ENCODE results near the gene SULT6B1.
"Not testable (repeated sequence)": the region's sequence is repeated elsewhere in the genome, so short reads cannot be mapped to it uniquely, and the experiment has no call there.

SULT6B1 gene, protein sequence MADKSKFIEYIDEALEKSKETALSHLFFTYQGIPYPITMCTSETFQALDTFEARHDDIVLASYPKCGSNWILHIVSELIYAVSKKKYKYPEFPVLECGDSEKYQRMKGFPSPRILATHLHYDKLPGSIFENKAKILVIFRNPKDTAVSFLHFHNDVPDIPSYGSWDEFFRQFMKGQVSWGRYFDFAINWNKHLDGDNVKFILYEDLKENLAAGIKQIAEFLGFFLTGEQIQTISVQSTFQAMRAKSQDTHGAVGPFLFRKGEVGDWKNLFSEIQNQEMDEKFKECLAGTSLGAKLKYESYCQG

DNA sequence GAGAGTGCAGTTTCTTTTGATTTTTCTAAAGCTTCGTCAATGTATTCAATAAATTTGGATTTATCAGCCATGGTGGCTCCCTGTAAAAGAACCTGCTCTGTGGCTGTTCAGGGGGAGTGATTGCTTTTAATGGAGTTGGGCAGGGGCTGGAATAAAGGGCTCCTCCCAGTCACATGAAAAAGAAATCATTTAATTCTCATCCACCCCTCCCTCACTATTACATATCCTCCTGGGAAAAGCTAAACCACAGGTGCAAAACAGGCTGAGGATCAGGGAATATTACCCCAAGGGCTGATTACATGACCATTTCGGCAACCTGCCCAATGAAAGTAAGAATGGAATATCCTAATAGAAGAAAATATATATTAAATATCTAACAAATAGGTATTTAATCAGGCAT lies at the start of gene SULT6B1:
SULT6B1 (minus strand) TSS at position 101 of the 400 bp plus-strand sequence; CDS start at position 71, 30 bp downstream.
- DNase-seq (ENCODE audit: low spot score) = no peak

DNA sequence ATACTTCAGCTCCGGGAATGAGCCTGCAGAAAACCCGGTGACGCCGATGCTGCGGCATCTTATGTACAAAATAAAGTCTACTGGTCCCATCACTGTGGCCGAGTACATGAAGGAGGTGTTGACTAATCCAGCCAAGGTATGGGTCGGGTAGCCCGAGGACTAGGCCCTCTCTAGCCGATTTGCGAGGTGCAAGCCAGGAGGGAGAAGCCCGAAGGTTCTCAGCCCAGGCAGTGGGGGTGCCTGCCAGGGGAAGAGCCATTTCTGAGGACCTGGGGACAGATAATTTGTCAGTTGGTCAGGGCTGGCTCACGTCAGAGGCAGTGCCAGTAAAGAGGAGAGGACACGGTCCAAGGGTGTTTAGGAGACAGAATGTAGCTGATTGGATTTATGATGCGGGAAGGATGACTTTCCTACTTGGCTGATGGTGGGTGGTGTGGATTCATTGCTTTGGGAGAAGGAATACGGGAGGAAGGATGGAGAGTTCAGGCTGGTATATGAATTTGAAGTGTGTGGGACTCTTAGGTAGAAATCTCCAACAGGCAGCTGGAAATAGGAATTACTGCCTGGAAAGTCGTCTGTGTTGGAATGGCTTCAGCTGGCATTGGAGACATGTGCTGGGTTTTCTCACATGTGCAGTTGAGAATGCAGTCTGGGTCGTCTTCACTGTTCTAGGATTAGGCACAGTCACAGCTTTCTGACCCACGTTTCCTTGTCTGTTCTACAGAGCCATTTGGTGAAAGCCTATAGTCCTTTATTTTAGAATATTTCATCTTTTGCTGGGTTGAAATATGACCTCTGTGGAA lies 43.9 kb upstream of the SULT6B1 start:
- peak; percentile 50 for DNase-seq (ENCODE audit: low spot score)

DNA sequence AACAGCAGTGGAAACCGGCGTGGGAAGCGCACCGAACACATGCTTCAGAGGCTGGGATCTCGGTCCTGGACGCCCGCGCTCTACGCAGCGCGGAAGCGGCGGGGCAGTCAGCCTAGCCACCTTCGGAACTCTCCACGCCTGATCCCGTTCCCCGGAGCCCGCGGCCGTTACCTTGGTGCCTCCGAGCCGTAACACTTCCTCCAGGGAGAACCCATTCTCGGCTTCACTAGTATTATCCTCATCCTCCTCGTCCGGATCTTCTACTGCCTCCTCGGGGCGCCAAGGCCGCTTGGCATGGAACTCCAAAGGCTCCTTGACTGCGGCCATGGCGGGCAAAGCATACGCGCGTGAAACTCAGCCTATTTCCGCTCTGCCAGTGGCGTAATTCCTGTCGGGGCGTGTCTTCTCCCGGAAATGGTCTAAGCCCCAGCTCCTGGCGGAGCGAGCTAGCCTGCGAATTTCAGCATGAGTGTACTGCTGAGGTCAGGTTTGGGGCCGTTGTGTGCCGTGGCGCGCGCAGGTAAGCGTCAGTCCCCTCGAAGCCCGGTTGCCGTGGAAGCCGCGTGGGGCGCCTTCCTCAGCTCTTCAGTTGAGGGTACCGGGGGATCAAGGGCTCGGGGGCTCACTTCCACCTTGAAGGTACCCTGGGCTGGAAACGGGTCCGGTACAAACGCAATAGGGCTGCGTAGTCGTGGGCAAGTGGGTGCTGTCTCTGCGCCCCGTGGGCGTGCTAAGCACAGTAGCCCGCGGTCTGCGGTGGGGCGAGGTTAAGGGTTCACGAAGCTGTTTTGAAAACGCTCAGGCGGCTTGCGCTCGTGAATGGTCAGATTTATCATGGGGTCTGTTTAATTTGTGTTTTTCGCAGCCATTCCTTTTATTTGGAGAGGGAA lies 43.0 kb upstream of the SULT6B1 start, which contains the start of the genes CEBPZ and NDUFAF7:
CEBPZ (minus strand) TSS at position 356 of the 890 bp plus-strand sequence; CDS start at position 327, 29 bp downstream.
NDUFAF7 (plus strand) TSS at position 418 of the 890 bp plus-strand sequence; CDS start at position 466, 48 bp downstream.
- DNase-seq (ENCODE audit: low spot score) = peak; percentile 89

DNA sequence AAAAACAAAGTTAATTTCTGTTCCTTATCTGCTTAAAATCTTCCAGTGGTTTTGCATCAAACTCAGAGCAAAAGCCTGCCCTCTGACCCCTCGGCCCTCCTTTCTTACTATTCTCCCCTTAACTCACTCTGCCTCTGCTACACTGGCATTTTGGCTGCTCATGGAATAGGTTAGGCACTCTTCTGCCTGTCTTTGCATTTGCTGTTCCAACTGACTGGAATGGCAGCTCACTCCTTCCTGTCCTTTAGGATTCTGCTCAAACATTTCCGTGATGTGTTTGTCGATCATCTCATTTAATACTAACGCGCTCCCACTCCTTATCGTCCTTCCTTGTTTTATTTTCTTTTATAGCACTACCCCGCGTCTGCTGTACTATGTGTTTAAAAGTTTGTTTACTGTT lies 42.1 kb upstream of the SULT6B1 start:
- no peak for DNase-seq (ENCODE audit: low spot score)

DNA sequence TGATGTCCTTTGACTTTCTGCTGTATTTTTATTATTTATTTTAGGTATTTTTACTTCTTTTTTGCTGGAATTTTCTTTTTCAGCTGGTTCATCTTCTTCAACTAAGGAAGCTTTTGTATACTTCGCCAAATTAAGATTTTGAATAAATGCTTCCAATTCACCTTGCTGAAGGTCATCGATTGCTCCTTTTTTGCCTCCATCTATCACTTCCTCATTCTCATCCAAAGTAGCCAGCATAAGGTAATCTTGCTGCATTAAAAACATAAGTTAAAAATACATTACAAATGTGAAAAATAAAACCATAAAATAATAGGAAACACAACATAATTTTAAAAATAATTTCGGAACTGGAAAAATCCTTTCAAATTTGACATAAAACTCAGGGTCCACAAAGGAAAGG lies 40.3 kb upstream of the SULT6B1 start:
- DNase-seq (ENCODE audit: low spot score) = no peak

DNA sequence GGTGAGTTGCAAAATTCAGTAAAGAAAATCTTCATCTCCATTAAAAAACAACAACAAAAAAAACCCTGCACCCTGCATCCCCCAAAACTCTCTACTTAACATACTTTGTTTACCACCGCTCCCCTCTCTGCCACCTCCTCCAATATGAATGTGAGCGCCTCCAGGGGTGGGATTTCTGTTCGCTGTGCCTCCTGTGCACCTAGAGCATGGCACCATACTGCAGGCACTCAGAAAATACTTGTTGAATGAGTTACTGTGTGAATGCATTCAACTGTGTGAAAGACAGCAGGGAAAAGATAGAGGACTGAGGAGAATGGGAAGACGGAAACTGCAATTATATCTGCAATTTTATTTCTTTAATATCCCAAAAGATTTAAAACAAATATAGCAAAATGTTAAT lies 38.4 kb upstream of the SULT6B1 start:
- DNase-seq (ENCODE audit: low spot score) = no peak

DNA sequence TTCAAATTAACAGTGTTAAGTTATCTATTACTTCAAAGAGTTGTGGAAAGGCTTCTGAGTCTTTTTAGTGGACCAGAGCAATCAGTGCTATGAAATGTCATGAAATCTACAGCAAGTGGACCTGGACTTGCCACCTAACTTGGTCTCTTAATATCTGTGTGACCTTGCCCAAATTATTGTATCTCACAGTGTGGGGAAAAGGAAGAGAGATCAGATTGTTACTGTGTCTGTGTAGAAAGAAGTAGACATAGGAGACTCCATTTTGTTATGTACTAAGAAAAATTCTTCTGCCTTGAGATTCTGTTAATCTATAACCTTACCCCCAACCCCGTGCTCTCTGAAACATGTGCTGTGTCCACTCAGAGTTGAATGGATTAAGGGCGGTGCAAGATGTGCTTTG lies 36.7 kb upstream of the SULT6B1 start:
- DNase-seq (ENCODE audit: low spot score) = not testable (repeated sequence)

DNA sequence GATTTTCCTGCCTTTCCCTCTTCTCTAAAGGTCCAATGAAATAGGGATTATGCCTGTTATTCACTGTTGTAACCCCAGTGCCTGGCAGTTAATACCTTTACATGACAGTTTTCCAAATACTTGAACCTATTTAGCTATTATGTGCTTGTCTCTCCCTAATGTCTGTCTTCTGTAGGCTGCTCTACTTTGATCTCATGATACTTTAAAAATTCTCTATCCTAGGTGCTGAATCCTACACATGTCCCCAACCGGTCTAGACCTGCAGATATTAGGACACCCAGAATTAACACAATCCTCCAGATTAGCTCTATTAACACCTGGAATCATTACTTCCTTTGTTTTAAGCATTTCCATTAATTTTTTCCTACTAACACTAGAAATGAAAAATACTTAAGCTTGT lies 35.6 kb upstream of the SULT6B1 start:
- no peak for DNase-seq (ENCODE audit: low spot score)

DNA sequence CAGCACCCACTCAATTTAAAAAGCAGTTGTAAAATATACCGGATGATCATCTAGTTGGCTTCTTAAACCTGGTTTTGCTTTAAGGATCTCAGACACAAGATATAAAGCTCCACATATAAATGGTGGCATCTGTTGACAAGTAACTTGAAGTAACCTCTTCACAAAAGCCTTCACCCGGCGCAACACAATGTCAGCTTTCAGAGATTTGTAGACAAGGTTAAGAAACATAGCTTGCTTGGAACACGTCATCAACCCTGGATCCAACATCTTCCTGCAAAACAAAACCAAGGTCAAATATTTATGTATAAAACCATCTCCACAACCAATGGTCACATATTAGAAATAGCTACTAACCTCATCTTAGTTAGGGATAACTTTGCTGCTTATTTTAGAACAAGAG lies 34.7 kb upstream of the SULT6B1 start:
- no peak for DNase-seq (ENCODE audit: low spot score)

DNA sequence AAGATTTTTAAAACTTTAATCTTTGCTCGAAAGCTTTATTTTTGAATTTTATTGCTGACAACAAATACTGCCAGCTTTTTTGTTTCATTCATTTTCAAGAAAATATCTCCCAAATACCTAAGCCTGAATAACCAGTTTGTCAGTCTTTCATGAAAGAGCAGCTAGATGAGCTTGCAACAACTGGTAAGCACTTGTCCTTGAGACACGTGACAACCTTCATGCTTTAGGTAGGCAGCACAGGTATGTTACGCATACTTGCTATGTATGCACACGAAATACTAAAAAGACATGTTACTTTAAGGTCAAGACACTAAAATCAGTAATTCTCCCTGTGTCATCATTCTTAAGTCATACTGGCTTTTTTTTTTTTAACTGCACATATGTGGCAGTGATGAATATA lies 30.6 kb upstream of the SULT6B1 start:
- DNase-seq (ENCODE audit: low spot score) = no peak

DNA sequence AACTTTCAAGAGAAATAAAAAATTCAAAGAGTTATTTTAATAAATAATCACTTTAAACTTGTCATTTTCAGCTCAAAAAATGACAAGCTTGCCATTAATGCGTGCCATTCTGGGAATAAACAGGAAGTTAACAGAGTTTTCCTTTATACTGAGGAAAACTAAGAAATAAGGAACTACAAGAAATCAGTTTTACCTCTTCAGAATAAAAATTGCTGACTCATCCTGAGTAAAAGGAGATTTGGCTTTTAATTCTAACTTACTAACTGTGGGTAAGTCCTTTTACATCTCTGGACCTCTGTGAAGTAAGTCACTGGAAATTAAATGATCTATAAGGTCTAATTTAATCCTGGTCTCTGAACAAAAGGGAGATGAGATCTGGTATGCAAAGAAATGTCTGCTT lies 26.8 kb upstream of the SULT6B1 start:
- DNase-seq (ENCODE audit: low spot score) = no peak

DNA sequence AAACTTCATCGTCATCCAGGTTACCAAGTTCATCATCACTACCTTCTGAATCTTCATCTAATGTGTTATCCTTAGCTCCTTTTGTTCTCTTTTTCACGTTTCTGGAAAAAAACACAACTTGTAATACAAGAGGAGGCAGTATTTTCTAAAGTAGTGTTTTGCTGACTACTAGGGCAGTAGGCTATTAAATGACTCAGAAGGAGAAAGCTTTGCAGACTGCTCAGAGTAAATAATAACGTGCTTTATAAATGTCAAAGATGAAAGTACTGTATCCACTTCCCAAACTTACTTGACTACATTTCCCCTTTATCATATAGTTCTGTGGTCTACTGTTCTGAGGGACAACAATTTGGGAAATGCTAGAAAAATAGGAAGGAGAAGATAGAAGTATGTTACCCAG lies 23.5 kb upstream of the SULT6B1 start:
- DNase-seq (ENCODE audit: low spot score) = no peak

DNA sequence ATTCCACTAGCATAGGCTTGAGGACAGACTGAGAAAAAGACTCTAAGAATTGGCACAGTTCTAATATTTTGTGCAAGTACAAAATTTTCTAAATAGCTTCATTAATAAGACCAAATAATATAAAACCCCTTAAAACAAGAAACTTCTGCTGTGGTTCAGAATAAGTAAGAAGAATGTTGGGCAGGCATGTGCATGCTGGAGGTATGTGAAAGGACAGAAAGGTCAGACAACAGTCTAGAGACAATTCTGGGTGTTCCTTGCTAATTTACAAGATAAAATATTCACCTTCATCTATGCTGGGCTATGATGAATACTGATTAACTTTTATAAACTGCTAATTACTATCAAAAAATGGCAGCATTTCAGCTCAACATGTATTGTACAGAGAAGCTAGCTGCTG lies 22.7 kb upstream of the SULT6B1 start:
- no peak for DNase-seq (ENCODE audit: low spot score)

DNA sequence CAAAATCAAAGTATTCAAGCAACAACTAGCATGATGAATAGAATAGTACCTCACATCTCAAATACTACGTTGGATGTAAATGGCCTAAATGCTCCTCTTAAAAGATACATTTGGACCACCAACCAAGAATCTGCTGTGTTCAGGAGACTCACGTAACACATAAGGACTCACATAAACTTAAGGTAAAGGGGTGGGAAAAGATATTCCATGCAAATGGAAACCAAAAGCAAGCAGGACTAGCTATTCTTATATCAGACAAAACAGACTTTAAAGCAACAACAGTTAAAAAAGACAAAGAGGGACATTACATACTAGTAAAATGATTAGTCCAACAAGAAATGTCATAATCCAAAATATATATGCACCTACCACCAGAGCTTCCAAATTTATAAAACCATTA lies 18.3 kb upstream of the SULT6B1 start:
- not testable (repeated sequence) for DNase-seq (ENCODE audit: low spot score)

DNA sequence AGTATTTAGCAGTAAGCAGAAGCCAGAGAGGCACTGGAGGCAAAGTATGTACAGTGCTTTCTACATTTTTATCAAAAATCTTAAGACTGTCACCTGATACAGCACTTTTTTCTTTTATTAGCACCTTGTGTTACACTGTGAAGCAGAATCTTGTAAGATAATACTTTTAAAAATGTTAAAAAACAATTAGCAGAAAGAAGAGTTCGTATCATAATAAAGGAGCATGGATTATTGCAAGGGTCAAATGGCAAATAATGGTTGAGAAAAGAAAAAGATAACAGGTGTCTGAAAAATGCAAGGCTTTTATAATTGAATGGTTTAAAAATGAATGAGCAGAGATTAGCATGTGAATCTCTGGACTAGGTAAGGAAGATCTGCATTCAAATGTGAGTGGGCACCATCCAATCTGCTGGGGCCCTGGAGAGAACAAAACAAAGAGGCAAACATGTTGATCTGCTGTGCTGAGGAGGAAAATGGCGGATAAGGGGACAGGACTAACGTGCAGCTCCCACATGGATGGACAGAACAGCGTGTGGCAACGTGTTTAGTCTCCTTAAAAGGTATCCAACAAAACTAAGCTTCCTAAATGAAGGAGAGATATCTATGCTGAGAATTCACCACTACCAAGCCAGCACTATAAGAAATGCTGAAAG lies 17.3 kb upstream of the SULT6B1 start:
- no peak for DNase-seq (ENCODE audit: low spot score)

DNA sequence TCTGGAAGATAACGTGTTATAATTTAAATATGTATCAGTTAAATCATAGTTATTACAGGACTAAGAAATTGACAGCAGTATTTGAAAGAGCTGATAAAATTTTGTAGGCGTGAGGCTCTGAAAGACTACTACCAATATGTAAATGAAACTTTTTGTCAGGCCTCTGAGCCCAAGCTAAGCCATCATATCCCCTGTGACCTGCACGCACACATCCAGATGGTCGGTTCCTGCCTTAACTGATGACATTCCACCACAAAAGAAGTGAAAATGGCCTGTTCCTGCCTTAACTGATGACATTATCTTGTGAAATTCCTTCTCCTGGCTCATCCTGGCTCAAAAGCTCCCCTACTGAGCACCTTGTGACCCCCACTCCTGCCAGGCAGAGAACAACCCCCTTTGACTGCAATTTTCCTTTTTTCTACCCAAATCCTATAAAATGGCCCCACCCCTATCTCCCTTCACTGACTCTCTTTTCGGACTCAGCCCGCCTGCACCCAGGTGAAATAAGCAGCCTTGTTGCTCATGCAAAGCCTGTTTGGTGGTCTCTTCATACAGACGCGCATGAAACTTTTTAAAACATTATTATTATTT lies 16.7 kb upstream of the SULT6B1 start:
- DNase-seq (ENCODE audit: low spot score) = not testable (repeated sequence)

DNA sequence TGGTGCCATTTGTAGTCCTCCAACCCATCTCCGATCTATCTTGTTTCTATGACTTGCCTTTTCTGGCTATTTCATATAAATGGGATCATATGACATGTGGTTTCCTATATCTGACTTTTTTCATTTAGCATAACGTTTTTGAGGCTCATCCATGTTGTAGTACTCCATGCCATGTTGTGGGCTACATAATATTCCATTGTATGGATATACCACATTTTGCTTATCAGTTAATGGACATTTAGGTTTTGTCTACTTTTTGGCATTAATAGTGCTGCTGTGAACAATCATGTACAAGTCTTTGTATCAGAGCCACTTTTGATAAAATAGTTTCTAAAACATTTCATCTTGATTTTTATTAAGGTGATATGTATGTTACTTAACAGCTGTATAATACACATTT lies 15.2 kb upstream of the SULT6B1 start:
- no peak for DNase-seq (ENCODE audit: low spot score)

DNA sequence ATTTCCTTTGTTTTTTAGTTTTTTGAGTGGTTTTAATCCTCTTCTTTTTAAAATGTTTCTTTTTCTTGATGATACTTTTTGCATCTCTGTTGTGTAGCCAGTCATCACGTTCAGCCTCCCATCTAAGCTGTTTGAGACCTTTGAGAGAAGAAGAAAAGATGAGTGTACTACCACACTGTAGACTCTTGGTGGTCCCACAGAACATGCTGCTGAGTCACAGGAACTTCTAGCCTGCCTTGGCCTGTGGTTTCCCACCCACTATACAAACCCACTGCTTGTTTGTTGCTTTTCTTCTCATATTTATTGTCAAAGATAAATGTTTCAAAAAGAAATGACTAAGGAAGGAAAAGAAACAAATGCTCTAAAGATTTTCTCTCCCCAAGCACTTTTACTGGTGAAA lies 13.3 kb upstream of the SULT6B1 start:
- DNase-seq (ENCODE audit: low spot score) = no peak

DNA sequence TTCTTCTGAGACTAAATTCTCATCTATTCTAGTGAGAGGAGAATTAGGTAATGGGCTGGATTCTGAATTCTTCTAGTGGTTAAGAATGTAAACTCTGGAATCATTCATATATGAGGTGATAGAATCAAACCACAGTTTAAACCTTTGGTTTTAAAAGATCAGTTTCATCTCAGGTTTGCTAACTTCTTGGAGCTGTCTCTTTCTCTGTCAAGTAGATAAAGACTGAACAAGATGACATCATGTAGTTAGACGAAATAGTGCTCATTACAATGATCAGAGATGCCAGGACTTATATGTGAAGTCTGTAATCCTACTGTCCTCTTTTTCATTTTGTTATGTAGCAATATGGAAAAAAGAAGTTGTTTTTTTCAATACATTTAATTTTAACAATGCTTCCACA lies 12.7 kb upstream of the SULT6B1 start:
- DNase-seq (ENCODE audit: low spot score) = no peak

DNA sequence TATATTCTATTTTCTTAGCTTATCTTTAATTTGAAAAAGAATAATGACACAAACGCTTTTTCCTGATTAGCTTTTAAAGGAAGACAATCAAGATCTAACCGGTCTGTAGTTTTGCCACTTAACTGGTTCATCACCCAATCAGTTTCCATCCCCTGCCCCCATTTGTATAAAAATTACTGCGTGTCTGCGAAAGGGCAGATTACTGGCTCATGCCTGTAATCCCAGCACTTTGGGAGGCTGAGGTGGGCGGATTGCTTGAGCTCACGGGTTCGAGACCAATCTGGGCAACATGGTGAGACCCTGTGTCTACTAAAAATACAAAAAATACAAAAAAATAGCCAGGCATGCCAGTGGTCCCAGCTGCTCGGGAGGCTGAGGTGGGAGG lies 10.2 kb upstream of the SULT6B1 start:
- no peak for DNase-seq (ENCODE audit: low spot score)

Data from ecto neural progenitor cell (in vitro differentiated cells).